Pons (tissue), 1 donor: ENCODE data around the gene CCDC8.
"Not testable (repeated sequence)": the region's sequence is repeated elsewhere in the genome, so short reads cannot be mapped to it uniquely, and the experiment has no call there.

ENCODE experiments used
- DNase-seq: peaks from one replicate; pipeline ENCODE4 v3.0.0-alpha.2; 2016; ENCODE audit warnings: low spot score

CCDC8 gene

DNA sequence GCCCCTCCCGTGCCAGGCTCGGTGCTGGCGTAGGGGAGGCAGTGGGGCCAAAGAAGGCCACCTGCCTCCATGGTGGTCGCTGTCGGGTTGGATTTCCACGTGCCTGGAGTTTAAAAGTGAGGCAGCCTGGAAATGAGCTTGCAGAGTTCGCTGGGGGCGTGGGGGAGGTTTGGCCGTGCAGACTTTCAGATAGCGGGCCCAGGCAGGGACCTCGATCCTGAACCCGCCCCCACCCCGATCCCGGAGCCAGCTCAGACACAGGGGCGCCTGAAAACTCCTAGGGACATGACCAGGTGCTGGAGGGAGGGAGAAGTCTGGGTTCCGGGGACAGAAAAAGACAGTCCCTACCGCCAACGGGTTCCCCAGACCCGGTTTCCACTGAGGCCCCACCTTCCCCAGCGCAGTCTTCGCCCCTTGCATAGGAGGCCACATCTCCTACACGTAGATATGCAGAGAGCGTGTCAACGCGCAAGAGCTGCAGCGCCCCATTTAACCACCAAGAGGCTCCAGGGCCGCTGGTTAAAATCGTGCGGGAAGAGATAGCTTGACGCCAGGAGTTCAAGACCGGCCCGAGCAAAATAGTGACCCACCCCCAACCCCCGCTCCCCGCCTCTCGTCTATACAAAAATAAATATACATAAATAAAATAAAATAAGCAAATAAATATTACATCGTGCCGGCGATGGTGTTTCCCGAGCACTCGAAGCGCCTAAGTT, 8.5 kb downstream of the CCDC8 start:
- no peak for DNase-seq

GRCh38 chr19:46404055-46404752, 9.2 kb downstream of the CCDC8 start:
- no peak for DNase-seq

- DNase-seq: no peak
These were observed 10.6 kb downstream of the CCDC8 start for GRCh38 chr19:46402725-46403124.

- DNase-seq: not testable (repeated sequence)
These were observed 15.4 kb downstream of the CCDC8 start for GRCh38 chr19:46397801-46398479.

DNA sequence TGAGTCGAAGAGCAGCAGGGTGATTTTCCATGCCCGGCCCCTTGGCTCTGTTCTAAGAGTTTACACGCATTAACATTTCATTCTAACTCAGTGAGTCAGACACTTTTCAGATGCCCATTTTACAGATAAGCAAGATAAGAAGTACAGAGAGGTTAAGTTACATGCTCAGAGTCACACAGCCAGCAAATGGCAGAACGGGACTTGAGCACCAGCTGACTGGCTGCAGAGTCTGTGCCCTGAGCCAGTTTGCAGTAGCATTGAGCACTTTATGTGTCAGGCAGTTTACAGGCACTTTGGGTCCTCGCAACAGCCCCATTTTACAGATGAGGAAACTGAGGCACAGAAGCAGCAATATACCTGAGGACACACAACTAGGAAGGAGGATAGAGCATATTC, 19.0 kb downstream of the CCDC8 start:
- DNase-seq: no peak

GRCh38 chr19:46393456-46394401, 19.6 kb downstream of the CCDC8 start:
- no peak for DNase-seq

GRCh38 chr19:46392837-46393236, 20.5 kb downstream of the CCDC8 start:
- DNase-seq: no peak

GRCh38 chr19:46392252-46392801, 21.0 kb downstream of the CCDC8 start:
- DNase-seq: peak; percentile 57

GRCh38 chr19:46391296-46392251, 21.8 kb downstream of the CCDC8 start:
- no peak for DNase-seq

DNA sequence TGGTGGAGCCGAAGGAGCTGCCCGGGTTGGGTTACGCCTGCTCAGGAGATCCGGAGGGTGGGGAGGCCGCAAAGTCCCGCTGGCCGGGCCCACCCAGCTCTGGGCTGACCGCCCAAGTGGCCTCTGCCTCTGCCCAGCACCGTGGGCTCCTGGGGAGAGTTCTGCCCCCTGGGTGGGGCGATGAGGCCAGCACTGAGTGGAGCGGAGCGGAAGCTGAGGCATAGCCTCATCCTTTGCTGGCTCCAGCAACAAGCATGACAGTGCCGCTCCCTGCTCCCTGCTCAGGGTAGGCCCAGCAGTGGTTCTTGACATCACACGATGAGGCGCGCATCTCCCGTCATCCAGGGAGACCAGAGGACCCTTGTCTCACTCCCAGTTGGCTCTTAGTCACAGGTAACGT, 22.5 kb downstream of the CCDC8 start:
- DNase-seq: no peak

DNA sequence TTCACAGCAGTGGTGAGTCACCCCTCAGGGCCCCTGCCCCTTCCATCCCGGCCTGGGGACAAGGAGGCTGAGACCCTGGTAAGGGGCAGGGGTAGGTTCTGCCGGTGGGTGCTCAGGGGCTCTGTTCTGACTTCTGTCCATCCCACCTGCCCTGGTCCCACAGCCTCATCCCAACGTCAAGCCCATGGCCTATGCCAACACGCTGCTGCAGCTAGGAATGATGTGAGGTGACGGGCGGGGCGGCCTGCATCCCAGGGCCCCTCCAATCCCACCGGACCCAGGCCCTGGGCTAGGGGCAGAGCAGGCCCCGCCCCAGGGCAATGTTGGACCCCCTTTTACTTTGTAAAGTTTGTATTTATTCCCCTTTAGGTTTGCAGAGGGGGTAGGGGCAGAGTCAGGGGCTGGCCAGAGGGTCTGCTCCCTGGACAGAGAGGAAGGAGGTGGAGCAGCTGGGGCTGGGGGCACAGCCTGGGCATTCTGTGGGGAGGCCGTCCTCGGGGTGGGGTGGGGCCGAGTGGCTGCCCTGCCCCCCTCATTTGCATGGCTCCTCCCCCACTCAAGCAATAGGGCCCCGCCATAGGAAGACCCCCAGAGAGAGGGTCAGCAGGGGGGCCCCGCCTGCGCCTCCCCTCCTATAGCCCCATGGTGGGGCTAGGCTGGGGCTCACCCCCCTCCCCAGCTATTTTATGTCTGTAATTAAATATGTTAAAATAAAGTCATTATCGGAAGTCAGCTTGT, 23.1 kb downstream of the CCDC8 start:
- no peak for DNase-seq

- no peak for DNase-seq
These were observed 24.9 kb downstream of the CCDC8 start for GRCh38 chr19:46388311-46389095.

GRCh38 chr19:46387713-46388130, 25.6 kb downstream of the CCDC8 start:
- DNase-seq: no peak

DNA sequence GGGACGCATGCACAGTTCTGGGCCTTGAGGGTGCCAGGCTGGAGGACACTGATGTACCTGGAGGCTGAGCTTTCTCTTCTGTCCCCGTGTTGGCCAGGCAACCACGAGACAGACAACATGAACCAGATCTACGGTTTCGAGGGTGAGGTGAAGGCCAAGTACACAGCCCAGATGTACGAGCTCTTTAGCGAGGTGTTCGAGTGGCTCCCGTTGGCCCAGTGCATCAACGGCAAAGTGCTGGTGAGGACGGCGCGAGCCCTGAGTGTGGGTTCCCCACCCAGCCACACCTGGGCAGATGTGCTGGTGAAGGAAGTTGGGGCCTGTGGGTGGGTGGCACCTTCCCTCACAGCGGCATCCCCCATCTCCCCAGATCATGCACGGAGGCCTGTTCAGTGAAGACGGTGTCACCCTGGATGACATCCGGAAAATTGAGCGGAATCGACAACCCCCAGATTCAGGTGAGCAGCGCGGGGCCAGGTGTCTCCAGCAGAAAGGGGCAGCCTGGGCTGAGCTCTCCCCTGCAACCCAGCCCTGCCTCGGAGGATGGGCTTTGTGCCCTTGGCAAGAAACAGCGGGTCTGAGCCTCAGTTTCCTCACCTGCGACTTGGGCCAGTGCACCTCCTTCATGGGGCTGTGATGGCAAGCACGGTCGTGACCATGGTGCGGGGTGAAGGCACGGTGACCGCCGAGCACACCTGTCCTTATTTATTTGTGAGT, 26.2 kb downstream of the CCDC8 start:
- DNase-seq: no peak

GRCh38 chr19:46386151-46386550, 27.2 kb downstream of the CCDC8 start:
- no peak for DNase-seq

DNA sequence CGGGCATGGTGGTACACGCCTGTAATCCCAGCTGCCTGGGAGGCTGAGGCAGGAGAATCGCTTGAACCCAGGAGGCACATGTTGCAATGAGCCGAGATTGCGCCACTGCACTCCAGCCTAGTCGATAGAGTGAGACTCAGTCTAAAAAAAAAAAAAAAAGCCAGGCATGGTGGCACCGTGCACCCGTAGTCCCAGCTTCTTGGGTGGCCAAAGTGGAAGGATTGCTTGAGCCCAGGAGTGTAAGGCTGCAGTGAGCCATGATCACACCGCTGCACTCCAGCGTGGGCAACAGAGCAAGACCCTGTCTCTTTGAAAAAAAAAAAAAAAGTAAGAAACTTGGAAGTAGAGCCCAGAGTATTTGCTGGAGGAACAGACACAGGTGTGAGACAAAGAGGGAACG, 27.7 kb downstream of the CCDC8 start:
- DNase-seq: no peak

DNA sequence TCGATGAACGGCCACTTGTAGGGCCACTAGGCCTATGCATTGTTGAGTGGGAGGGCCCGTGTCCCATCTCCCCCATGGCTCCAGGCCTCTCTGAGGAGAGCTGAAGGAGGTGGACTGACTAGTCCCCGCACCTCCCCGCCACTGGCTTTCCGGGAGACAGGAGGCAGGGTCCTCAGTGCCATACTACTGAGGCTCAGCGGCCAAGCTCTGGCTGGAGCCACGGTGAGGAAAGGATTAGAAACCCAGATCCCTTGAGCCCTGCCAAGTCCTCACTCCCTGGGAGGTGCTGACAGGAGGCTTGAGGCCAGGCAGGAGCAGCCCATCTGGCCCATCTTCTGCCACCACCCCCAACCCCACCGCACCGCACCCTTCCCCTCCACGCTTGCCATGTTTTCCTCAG, 29.0 kb downstream of the CCDC8 start:
- no peak for DNase-seq

DNA sequence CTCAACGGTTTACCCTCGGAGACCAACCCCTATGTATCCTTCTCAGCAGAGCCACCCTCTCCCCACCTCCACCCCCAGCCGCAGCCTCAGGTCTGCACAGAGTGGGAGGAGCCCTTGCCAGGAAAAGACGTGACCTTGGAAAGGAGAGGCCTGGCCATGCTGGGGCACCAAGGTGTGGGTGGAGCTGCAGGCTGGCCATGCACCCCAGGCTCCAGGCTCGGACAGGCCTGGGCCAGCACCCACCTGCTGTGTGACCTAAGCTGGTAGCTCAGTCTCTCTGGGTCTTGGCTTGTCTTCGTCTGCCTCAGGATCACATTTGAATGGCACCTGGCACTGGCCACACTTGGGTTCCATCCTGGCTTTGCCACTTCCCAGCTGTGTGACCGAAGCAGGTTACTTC, 29.5 kb downstream of the CCDC8 start:
- DNase-seq: no peak
